HCT116 (cell line): ENCODE measurements around the gene SSH2. TPM values are rescaled to one million over a fixed set of nuclear protein-coding genes. Genes with fewer than 3 reads are reported as not detected.

ENCODE experiments used
- ATAC-seq: fragments of 200-7000 bp; cut with Tn5 transposase; 2 replicates; pipeline ENCODE4 v1.9.1; 2020; ENCODE audit warnings: mild to moderate bottlenecking, moderate library complexity
- BruUV-seq: library from RNA; stranded (reverse); fragments of 400-500 nt; replicated peaks from 2 replicates; lab custom pipeline; 2021; lab: Mats Ljungman, UMichigan
- CTCF ChIA-PET: fragments of 300-600 bp; sonication (Branson Sonifier 250); formaldehyde crosslinking; loops from one replicate; lab custom pipeline; 2021; ENCODE audit warnings: antibody characterized with exemption; lab: Charles Lee
- POLR2A ChIA-PET: fragments of 300-600, 350-600 bp; sonication (Branson Sonifier 250); formaldehyde crosslinking; loops from one replicate; lab custom pipeline; 2021; ENCODE audit warnings: antibody characterized with exemption; lab: Charles Lee
- RAD21 ChIA-PET, 2 experiments: fragments of 300-600 bp; sonication (Branson Sonifier 250); formaldehyde crosslinking; loops; one replicate each; lab custom pipeline; 2023; ENCODE audit warnings: low total read pairs in 2 of 2; ENCODE audit not compliant: uncharacterized antibody in 2 of 2, unreplicated experiment in 2 of 2, low non-redundant PET in 1 of 2; lab: Charles Lee
- DNase-seq: peaks from one replicate; pipeline ENCODE4 v3.0.0-alpha.2; 2010; ENCODE audit warnings: low read depth, low spot score
- H2AFZ ChIP-seq: fragments of 200-600 bp; shearing (Covaris generic), sonication (generic); 2 replicates; pipeline ENCODE4 v1.6.1; 2017; ENCODE audit warnings: low read depth, mixed run types, mixed read lengths, antibody characterized with exemption, low read length; ENCODE audit not compliant: poor library complexity, severe bottlenecking
- H3K27ac ChIP-seq: 2 replicates; pipeline ENCODE4 v1.5.1; 2012; ENCODE audit warnings: low read depth, low read length
- H3K27me3 ChIP-seq: fragments of 200-600 bp; sonication (generic); 2 replicates; pipeline ENCODE4 v1.6.1; 2016; ENCODE audit warnings: mixed run types, low read length, mixed read lengths; ENCODE audit not compliant: insufficient read depth
- H3K36me3 ChIP-seq, 2 experiments: fragments of 200-500 bp in 1 of 2; fragments of 200-600 bp in 1 of 2; sonication (Bioruptor generic) in 1 of 2; sonication (generic) in 1 of 2; 2 replicates each; pipeline versions ENCODE4 v1.5.1 to v1.6.1; 2014 to 2016; ENCODE audit warnings: low read length in 2 of 2, inconsistent platforms in 1 of 2, mixed read lengths in 1 of 2, mixed run types in 1 of 2; ENCODE audit not compliant: insufficient read depth in 2 of 2, control insufficient read depth in 1 of 2
- H3K4me1 ChIP-seq, 2 experiments: fragments of 200-600 bp in 1 of 2; sonication (generic) in 1 of 2; 2 replicates each; pipeline versions ENCODE4 v1.5.1 to v1.6.1; 2012 to 2017; ENCODE audit warnings: low read length in 2 of 2, inconsistent platforms in 1 of 2, mild to moderate bottlenecking in 1 of 2, mixed read lengths in 1 of 2, mixed run types in 1 of 2, moderate library complexity in 1 of 2; ENCODE audit not compliant: insufficient read depth in 2 of 2, control insufficient read depth in 1 of 2
- H3K4me2 ChIP-seq: fragments of 200-600 bp; sonication (generic); 2 replicates; pipeline ENCODE4 v1.6.1; 2017; ENCODE audit warnings: mixed run types, low read length, mixed read lengths
- H3K4me3 ChIP-seq, 2 experiments: fragments of 200-600 bp in 1 of 2; sonication (generic) in 1 of 2; replicated peaks in 1 of 2; 2 replicates each; pipeline ENCODE4 v1.5.1; 2011 to 2016; ENCODE audit warnings: low read length in 2 of 2, control low read depth in 1 of 2, low read depth in 1 of 2, mild to moderate bottlenecking in 1 of 2, mixed read lengths in 1 of 2, mixed run types in 1 of 2
- H3K79me2 ChIP-seq: fragments of 200-600 bp; sonication (generic); 2 replicates; pipeline ENCODE4 v1.6.1; 2017; ENCODE audit warnings: mild to moderate bottlenecking, mixed run types, low read length, moderate library complexity, mixed read lengths; ENCODE audit not compliant: insufficient read depth
- H3K9ac ChIP-seq: fragments of 200-600 bp; sonication (generic); 2 replicates; pipeline ENCODE4 v1.6.1; 2016; ENCODE audit warnings: low read length, mixed read lengths
- H3K9me2 ChIP-seq: fragments of 200-600 bp; sonication (generic), shearing (Covaris generic); 2 replicates; pipeline ENCODE4 v1.6.1; 2017; ENCODE audit warnings: mixed run types, mild to moderate bottlenecking, moderate library complexity; ENCODE audit not compliant: insufficient read depth
- H3K9me3 ChIP-seq, 2 experiments: fragments of 200-500 bp in 1 of 2; fragments of 200-600 bp in 1 of 2; sonication (Bioruptor generic) in 1 of 2; sonication (generic) in 1 of 2; 2 replicates each; pipeline ENCODE4 v1.6.1; 2014 to 2017; ENCODE audit warnings: low read length in 2 of 2, mixed read lengths in 2 of 2, inconsistent platforms in 1 of 2, low read depth in 1 of 2, mild to moderate bottlenecking in 1 of 2, mixed run types in 1 of 2, moderate library complexity in 1 of 2; ENCODE audit not compliant: control insufficient read depth in 1 of 2, insufficient read depth in 1 of 2
- H4K20me1 ChIP-seq: fragments of 200-600 bp; sonication (generic), shearing (Covaris generic); 2 replicates; pipeline ENCODE4 v1.6.1; 2017; ENCODE audit warnings: mixed run types, mild to moderate bottlenecking, moderate library complexity; ENCODE audit not compliant: insufficient read depth
- CTCF ChIP-seq, 3 experiments: fragments of 200-600 bp in 1 of 3; sonication (generic) in 1 of 3; IDR thresholded peaks in 2 of 3; conservative IDR thresholded peaks in 1 of 3; 2 replicates each; pipeline ENCODE4 v1.5.1; 2012 to 2017; ENCODE audit warnings: low read depth in 2 of 3, low read length in 2 of 3, antibody characterized with exemption in 1 of 3, borderline replicate concordance in 1 of 3, control low read depth in 1 of 3, mild to moderate bottlenecking in 1 of 3, mixed read lengths in 1 of 3, mixed run types in 1 of 3, moderate library complexity in 1 of 3; ENCODE audit not compliant: insufficient read depth in 1 of 3
- JUND ChIP-seq: IDR thresholded peaks from 2 replicates; pipeline ENCODE4 v1.6.1; 2012
- RAD21 ChIP-seq: IDR thresholded peaks from 2 replicates; pipeline ENCODE4 v1.6.1; 2012; ENCODE audit warnings: low read depth, mild to moderate bottlenecking
- intact Hi-C: fragments of 100-400 bp; cut with micrococcal nuclease; formaldehyde crosslinking; loops from 2 replicates; pipeline ENCODE4 v1.10.0; 2022
- total RNA-seq: library from RNA; stranded (reverse); gene quantifications from one replicate; pipeline ENCODE4 v1.2.1, GENCODE V29; 2021; ENCODE audit not compliant: unreplicated experiment
- TF ChIP-seq, protein P1 (sequence below): IDR thresholded peaks from 2 replicates; pipeline ENCODE4 v1.6.1; 2012; ENCODE audit warnings: low read depth

Gene SSH2
- total RNA-seq, 1 experiment from 2014 or later, result 17.0 TPM

DNA sequence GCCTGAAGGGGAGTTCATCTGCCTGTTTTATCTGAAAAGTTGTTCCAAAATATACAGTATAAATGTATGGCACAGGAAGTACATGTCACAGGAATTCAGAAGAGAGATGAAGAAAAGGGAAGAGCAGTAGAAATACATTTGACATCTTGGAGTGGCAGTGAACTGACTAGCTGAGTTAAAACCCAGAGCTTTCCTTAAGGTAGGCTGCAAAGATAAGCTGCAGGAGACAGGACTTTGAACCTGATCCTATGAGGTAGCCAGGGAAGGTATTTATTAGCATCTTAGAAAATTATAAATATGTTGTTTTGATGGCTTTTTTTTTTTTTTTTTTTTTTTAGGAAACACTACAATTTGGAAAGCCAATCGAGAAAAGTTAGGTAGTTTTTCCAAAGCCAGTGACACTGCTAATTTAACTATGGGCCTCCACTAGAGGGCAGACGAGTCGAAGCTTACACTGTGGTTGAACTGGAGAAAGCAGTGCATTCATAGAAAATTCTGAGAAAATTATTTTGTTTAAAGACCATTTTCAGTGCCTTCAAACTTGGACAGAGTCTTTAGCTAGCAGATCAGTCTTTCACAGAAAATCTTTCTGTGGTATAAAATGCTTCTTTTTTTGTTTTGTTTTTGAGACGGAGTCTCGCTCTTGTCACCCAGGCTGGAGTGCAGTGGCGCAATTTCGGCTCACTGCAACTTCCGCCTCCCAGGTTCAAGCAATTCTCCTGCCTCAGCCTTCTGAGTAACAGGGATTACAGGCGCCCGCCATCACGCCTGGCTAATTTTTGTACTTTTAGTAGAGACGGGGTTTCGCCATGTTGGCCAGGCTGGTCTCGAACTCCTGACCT, 122.3 kb downstream of the SSH2 start:
- no peak overlapping the region for H3K4me3 ChIP-seq
- BruUV-seq, result no TSS peak
- H3K9me2 ChIP-seq, result no peaks in the 10 kb centered on the region
- DNase-seq (peak; percentile 18), ATAC-seq (peak; percentile 85)
- ChIA-PET POLR2A (interaction anchor here (0.7 to 1.3 kb wide), 4 partner anchors 40 to 188 kb away, joined by 3 to 5 read pairs (median 4); partner anchors contain the start of gene SSH2), CTCF (interaction anchor here (0.6 to 6.5 kb wide), 18 partner anchors 8 to 286 kb away, joined by 3 to 106 read pairs (median 4); partner anchors contain the start of gene SSH2), RAD21 (interaction anchor here (0.7 to 1.9 kb wide), 7 partner anchors 60 to 287 kb away, joined by 3 to 13 read pairs (median 5); partner anchors contain the start of gene SSH2 (in 2 of the 2))
- TF ChIP-seq, protein P1, sequence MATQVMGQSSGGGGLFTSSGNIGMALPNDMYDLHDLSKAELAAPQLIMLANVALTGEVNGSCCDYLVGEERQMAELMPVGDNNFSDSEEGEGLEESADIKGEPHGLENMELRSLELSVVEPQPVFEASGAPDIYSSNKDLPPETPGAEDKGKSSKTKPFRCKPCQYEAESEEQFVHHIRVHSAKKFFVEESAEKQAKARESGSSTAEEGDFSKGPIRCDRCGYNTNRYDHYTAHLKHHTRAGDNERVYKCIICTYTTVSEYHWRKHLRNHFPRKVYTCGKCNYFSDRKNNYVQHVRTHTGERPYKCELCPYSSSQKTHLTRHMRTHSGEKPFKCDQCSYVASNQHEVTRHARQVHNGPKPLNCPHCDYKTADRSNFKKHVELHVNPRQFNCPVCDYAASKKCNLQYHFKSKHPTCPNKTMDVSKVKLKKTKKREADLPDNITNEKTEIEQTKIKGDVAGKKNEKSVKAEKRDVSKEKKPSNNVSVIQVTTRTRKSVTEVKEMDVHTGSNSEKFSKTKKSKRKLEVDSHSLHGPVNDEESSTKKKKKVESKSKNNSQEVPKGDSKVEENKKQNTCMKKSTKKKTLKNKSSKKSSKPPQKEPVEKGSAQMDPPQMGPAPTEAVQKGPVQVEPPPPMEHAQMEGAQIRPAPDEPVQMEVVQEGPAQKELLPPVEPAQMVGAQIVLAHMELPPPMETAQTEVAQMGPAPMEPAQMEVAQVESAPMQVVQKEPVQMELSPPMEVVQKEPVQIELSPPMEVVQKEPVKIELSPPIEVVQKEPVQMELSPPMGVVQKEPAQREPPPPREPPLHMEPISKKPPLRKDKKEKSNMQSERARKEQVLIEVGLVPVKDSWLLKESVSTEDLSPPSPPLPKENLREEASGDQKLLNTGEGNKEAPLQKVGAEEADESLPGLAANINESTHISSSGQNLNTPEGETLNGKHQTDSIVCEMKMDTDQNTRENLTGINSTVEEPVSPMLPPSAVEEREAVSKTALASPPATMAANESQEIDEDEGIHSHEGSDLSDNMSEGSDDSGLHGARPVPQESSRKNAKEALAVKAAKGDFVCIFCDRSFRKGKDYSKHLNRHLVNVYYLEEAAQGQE, result no peak
- peak; percentile 67 to 79 (median 77) for TF ChIP-seq CTCF (IDR thresholded peaks at IDR 0.05 in 2 of 3, conservative IDR thresholded peaks at IDR 0.05 in 1 of 3; ENCODE audit: borderline replicate concordance in 1 of 3, insufficient read depth in 1 of 3, low read depth in 2 of 3, low read length in 2 of 3)
- no peak for TF ChIP-seq JUND
- peak; percentile 83 for TF ChIP-seq RAD21
- peaks cover 0 to 6% of the 10 kb centered on the region in 2 experiments; a peak in 1 of 4 replicates for H3K4me1 ChIP-seq
- no peaks in the 10 kb centered on the region for H3K36me3 ChIP-seq
- no peak overlapping the region for H3K27ac ChIP-seq
- no peak overlapping the region for H2AFZ ChIP-seq
- H3K79me2 ChIP-seq, result no peaks in the 10 kb centered on the region
- H3K9me3 ChIP-seq, result no peaks in the 10 kb centered on the region
- no peak overlapping the region for H3K9ac ChIP-seq
- H4K20me1 ChIP-seq, result no peaks in the 10 kb centered on the region
- no peaks in the 10 kb centered on the region for H3K27me3 ChIP-seq
- intact Hi-C loops, result loop anchor here (1.0 to 2.0 kb wide), 4 partner anchors 124 to 285 kb away; no protein-coding TSS in a partner anchor
- no peak overlapping the region for H3K4me2 ChIP-seq
